ENCODE results near the gene SND1.
A peak's percentile ranks its signal among the peaks of the same experiment; 100 is the strongest.

The SND1 gene

GRCh38 chr7:127810696-127811660, 159.0 kb downstream of the SND1 start:
- in situ Hi-C loops (cut with MboI; ENCODE audit: low pct_unique_long_range_greater_than_20kb, low sequenced_read_pairs), result no loop called here

GRCh38 chr7:127812540-127812939, 160.5 kb downstream of the SND1 start:
- in situ Hi-C loops (cut with MboI; ENCODE audit: low pct_unique_long_range_greater_than_20kb, low sequenced_read_pairs), result no loop called here
- DNase-seq, result no peak

More at GRCh38 chr7:127810696-127811660, 159.0 kb downstream of the SND1 start:
- no peak for DNase-seq

GRCh38 chr7:127813991-127814541, 162.1 kb downstream of the SND1 start:
- in situ Hi-C loops (cut with MboI; ENCODE audit: low pct_unique_long_range_greater_than_20kb, low sequenced_read_pairs), result no loop called here
- no peak for DNase-seq

- no peak for DNase-seq
- in situ Hi-C loops (cut with MboI; ENCODE audit: low pct_unique_long_range_greater_than_20kb, low sequenced_read_pairs), result no loop called here
These were observed 163.7 kb downstream of the SND1 start for GRCh38 chr7:127815631-127816145.

GRCh38 chr7:127816354-127817190, 164.6 kb downstream of the SND1 start:
- no peak for DNase-seq
- in situ Hi-C loops (cut with MboI; ENCODE audit: low pct_unique_long_range_greater_than_20kb, low sequenced_read_pairs), result no loop called here

GRCh38 chr7:127817466-127817865, 165.5 kb downstream of the SND1 start:
- DNase-seq, result no peak
- in situ Hi-C loops (cut with MboI; ENCODE audit: low pct_unique_long_range_greater_than_20kb, low sequenced_read_pairs), result no loop called here

GRCh38 chr7:127818306-127818705, 166.3 kb downstream of the SND1 start:
- DNase-seq, result no peak
- in situ Hi-C loops (cut with MboI; ENCODE audit: low pct_unique_long_range_greater_than_20kb, low sequenced_read_pairs), result no loop called here

- DNase-seq, result peak; percentile 51
- in situ Hi-C loops (cut with MboI; ENCODE audit: low pct_unique_long_range_greater_than_20kb, low sequenced_read_pairs), result no loop called here
These were observed 168.2 kb downstream of the SND1 start for GRCh38 chr7:127819975-127820731.

GRCh38 chr7:127820732-127821085, 168.7 kb downstream of the SND1 start:
- DNase-seq, result no peak
- in situ Hi-C loops (cut with MboI; ENCODE audit: low pct_unique_long_range_greater_than_20kb, low sequenced_read_pairs), result no loop called here

- in situ Hi-C loops (cut with MboI; ENCODE audit: low pct_unique_long_range_greater_than_20kb, low sequenced_read_pairs), result no loop called here
- DNase-seq, result no peak
These were observed 169.2 kb downstream of the SND1 start for GRCh38 chr7:127821146-127821545.

- peak; percentile 36 for DNase-seq
- in situ Hi-C loops (cut with MboI; ENCODE audit: low pct_unique_long_range_greater_than_20kb, low sequenced_read_pairs), result no loop called here
These were observed 171.0 kb downstream of the SND1 start for GRCh38 chr7:127822822-127823508.

GRCh38 chr7:127824682-127825081, 172.7 kb downstream of the SND1 start:
- DNase-seq, result no peak
- in situ Hi-C loops (cut with MboI; ENCODE audit: low pct_unique_long_range_greater_than_20kb, low sequenced_read_pairs), result no loop called here

GRCh38 chr7:127828843-127829500, 177.0 kb downstream of the SND1 start:
- in situ Hi-C loops (cut with MboI; ENCODE audit: low pct_unique_long_range_greater_than_20kb, low sequenced_read_pairs), result no loop called here
- DNase-seq, result no peak

GRCh38 chr7:127831318-127832219, 179.6 kb downstream of the SND1 start:
- no peak for DNase-seq
- in situ Hi-C loops (cut with MboI; ENCODE audit: low pct_unique_long_range_greater_than_20kb, low sequenced_read_pairs), result no loop called here

- in situ Hi-C loops (cut with MboI; ENCODE audit: low pct_unique_long_range_greater_than_20kb, low sequenced_read_pairs), result no loop called here
- no peak for DNase-seq
These were observed 180.6 kb downstream of the SND1 start for GRCh38 chr7:127832592-127832991.

- no peak for DNase-seq
- in situ Hi-C loops (cut with MboI; ENCODE audit: low pct_unique_long_range_greater_than_20kb, low sequenced_read_pairs), result no loop called here
These were observed 181.6 kb downstream of the SND1 start for GRCh38 chr7:127833641-127834040.

GRCh38 chr7:127835679-127836078, 183.7 kb downstream of the SND1 start:
- no peak for DNase-seq
- in situ Hi-C loops (cut with MboI; ENCODE audit: low pct_unique_long_range_greater_than_20kb, low sequenced_read_pairs), result no loop called here

All from KBM-7 (cell line).